HG02759 (cell line): ENCODE results near the gene CDC5L.

Source experiments
- ATAC-seq: cut with Tn5 transposase; IDR thresholded peaks from one replicate; pipeline ENCODE4 v1.9.1; 2021; ENCODE audit warnings: mild to moderate bottlenecking, moderate library complexity; ENCODE audit not compliant: unreplicated experiment

Gene CDC5L

DNA sequence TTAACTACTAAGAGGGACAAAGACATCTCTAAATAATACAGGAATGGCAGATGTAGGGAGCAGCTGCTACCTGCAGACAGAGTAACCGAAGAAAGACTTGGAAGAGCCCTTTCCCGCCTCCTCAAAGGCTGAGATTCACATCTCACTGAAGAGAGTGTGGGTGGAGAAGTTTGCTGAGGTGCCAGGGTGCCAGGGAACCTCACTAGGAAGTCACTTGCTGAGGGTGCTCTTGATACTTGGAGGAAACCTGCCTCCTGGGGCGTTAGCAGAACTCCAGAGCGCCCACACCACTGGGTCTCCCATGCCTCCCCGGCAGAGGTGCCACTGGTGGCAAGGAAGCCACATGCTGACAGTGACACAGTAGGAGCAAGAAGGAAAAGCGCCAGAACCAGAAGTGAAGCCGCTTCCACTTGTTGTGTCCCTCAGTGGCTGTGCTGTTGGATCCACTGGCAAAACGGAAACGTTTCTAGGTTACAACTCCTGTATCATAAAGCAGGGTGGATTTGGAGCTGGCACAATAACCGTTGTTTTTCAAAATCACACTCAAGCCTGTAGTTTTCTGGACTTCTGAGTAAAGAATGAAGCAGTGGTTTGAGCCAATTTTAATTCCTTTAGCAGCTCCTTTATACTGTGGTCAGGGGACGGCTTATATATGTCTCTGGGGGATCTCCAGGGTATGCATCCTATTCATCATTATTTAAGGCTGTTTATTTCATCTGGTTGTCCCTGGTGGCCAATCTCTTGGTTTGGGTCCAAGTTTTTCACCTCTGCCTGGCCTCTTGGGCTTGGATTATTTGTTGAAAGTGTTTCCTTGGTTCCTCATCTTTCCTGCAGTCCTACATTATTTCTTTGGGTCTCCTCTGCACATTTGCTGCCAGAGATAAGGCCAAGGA is 64.5 kb downstream of the CDC5L start:
- ATAC-seq, result no peak

GRCh38 chr6:44452725-44453124 is 65.2 kb downstream of the CDC5L start:
- no peak for ATAC-seq

DNA sequence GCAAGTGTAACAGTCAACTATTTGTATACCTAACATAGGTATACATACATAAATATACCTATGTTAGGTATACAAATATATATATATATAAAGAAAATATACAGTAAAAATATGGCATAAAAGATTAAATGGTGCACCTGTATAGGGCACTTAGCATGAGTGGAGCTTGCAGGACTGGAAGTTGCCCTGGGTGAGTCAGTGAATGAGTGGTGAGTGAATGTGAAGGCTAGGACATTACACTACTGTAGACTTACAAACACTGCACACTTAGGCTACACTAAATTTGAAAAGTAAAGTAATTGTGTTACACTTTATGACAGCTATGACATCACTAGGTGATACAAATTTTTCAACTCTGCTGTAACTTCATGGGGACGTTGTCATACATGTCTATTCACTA is 65.6 kb downstream of the CDC5L start:
- ATAC-seq, result no peak

GRCh38 chr6:44454198-44454597 is 66.7 kb downstream of the CDC5L start:
- ATAC-seq, result no peak

DNA sequence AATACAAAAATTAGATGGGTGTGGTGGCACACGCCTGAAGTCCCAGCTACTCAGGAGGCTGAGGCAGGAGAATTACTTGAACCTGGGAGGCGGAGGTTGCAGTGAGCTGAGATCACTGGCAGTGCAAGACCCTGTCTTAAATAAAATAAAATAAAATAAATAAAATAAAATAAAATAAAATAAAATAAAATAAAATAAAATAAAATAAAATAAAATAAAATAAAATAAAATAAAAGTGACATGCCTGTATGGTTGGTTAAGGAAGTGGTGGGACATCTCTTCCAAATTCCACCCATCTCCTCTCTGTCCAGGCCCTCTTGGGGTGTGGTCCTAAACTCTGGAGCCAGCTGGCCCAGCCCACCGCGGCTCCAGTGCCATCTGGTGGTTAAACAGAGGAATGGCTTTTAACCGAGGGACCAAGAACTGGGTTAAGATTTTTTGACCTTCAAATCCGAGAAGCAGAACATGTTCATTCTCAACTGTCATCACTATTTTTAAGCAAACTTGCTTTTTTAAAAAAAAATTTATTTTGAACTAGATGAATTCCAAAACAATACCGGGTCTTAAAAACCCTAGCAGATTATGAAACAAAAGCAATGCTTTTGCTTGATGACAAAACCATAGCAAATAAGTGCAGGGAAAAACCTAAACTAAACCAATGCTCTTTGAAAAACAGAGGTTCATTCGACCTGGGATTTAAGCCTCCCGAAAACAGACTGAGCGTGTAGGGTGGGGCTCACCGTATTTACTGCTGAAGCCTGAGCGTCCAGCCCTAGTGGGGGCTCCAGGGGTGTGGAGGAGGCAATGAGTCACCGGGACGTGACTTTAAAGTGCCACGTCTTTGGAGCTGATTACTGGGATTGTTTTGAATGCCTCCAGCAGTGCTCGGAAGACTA is 68.8 kb downstream of the CDC5L start:
- peak; percentile 71 for ATAC-seq

DNA sequence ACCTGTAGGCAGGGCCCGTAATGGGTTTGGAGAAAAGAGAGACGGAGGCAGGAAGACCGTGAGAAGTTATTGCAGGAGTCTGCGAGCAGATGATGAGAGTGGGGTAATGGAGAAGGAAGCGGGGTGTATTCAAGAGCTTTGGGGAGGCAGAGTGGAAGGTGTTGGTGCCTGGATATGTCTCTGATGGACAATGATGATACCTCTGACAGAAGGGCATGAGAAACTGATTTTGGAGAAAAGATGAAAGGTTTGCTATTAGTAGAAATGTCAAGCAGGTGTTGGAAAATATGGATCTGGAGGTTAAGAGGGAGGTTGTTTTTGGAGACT is 69.4 kb downstream of the CDC5L start:
- no peak for ATAC-seq

DNA sequence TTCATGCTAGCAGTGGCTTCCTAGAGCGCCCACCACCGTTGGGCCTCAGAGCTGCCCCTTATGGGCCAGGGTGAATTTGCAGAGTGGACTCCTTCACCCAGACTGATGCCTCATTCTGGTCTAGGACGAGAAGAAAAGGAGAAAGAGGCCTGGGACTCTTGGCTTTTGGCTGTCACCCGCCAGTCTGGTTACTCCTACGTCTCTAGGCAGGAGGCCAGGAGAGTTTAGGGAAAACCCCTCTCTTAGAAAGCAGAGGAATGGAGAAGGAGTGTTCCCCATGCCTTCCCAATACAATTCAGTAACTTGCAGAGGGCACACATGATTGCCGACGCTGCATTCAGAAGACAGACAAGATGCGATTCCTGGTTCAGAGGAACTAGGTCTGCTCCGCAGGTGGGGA is 70.1 kb downstream of the CDC5L start:
- no peak for ATAC-seq

DNA sequence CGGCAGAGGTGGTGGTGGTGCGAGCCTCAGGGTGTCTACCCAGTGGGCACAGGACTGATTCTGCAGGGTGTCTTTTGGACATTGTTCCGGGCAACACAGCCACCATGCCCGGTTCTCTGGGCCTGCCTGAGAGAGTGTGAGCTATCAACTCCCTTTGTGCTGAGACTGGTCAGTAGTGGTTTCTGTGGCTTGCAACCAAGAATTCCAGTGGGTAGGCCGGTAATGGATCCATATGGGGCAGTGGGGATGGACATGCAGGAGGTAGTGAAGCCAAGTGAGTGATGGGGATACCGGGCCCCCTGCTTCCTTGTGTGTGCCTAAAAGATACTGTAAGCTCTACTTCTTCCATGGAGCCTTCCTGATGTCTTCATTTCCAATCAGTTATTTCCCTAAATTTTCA is 71.0 kb downstream of the CDC5L start:
- no peak for ATAC-seq

DNA sequence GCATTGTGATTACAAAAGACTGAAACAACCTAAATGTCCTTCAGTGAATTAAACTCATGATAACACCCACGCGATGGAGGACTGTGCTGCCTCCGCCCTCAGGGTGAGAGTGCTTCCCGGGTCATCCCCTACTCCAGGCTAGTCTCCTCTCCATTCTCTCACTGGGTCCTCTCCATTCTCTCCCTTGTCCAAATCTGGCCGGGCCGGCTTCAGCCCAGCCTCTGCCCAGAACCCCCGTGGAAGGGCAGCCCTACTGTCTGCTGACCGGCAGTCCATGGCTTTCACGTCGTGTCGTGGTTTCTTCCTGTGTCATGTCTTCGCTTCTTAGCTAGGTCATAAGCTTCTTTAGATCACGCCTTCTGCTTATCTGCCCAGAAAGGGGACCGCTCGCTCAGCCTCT is 74.8 kb downstream of the CDC5L start:
- no peak for ATAC-seq

DNA sequence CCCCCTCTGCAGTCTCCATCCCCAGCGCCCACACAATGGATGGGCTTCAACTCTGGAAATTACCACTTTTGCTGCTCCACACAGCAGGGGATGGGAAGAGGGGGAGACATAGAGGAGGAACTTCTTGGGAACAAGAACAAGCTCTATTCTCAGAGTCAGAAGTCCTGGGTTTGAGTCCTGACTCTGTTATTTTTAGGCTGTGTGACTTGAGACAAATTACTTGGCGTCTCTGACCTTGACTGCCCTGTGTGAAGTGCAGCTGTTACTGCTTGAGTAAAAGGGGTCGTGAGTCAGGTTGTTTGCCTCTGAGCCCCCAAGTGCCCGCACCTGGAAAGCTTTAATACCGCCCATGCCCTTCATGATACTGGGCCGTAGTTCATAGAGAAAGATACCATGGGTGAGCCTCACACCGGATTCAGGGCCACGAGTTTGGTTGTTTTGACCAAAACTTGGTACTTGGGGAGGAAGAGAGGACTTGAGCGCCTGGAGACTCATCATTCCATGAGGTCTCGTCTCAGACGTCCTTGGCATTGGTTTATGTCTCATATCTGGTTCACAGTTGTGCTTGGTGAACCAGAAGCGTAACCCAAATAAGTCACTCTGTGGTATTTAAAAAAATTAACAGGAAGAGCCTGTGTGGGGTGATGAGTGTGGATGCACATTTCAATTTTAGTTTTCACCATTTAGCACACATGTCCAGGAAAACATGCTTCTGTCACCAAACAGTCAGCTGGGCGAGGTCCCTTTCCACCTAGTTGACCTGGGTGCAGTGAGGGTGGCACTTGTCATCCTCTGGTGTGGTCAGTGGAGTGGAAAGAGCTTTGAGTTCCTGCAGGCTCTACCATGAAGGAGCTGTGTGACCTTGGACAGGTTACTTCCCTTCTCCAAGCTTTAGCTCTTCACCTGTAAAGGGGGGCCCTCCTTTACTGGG is 75.6 kb downstream of the CDC5L start:
- no peak for ATAC-seq

DNA sequence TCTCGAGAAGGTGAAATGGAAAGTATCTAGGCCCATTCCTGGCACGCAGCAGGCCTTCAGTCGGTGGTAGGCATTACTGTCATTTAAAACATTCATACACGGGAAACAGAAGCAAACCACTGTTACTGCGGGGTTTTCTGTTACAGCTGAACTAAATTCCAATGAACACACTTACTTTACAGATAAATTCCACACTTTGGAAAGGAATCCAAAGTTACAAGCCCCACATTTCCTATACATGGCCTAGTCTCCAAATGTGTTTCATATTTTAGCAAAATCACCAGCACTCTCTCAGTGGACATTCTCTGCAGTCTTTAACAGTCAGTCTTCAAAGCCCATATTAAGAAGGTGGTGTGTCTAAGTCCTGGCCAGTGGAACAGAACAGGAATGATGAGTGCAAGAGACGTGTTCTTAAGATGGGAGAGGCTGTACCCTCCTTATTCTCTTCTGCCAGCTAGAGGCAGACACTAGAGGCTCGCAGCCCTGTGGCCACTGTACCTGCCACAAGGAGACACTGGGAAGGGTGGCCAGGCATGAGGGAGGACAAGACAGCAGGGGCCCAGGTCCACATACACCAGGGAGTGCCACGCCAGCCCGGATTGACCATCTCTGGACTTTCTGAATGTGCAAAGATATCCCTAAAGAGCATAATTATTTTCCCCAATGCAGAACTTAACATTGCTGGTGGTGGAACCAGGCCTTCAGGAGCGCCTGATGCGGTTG is 76.4 kb downstream of the CDC5L start:
- ATAC-seq, result no peak

GRCh38 chr6:44464527-44465310 is 77.2 kb downstream of the CDC5L start:
- no peak for ATAC-seq

GRCh38 chr6:44466955-44467354 is 79.4 kb downstream of the CDC5L start:
- ATAC-seq, result no peak

- ATAC-seq, result no peak
Observed at GRCh38 chr6:44468835-44469234, 81.3 kb downstream of the CDC5L start.

DNA sequence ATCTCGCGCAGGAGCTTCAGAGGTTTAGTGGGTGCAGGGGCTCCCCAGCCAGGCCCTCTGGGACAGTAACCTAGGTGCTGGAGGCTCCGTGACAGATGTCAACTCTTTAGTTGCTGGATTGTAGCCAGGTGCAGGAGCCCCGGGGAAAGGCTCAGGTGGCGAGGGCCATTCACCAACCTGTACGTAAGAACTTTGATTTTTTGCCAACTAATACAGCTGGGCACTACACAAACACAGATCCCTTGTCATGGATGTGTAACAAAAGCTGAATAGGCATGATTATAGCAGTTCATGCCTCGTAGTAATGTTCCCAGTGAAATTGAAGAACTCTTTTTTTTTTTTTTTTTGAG is 82.6 kb downstream of the CDC5L start:
- ATAC-seq, result no peak

GRCh38 chr6:44470746-44471145 is 83.2 kb downstream of the CDC5L start:
- ATAC-seq, result no peak

DNA sequence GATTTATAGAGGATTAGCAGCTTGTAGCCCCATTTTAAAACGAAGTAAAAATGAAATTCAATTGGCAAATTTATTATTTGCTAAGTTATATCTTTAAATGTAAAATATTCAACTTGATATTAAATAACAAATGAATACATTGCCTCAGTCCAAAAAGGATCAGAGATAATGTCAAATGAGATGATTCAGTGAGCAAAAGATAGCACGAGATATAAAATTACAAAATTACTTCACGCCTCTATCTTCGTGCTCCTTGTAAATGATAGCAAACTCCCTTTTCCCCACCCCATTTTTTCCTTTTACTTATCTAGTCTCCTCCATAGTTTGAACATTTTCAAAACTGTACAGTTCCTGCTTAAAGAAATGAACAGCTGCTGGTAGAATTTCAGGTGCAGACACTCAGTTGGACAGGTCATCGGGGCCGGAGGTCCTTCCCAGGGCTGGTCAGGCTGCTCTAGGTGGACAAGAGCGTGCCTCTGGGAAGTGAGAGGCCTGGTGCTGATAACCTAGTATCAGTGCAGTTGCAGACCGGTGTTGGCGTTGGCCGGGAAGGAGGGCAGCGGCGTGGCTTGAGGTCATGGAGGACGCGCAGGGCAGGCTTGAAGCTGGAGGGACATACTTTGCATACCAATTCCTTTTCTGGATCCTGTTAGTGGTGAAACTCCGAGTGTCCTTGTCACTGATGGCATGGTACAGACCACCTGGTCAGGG is 83.9 kb downstream of the CDC5L start:
- no peak for ATAC-seq

GRCh38 chr6:44472250-44472945 is 84.9 kb downstream of the CDC5L start:
- no peak for ATAC-seq
